Kidney (tissue), 14 donors: ENCODE results near the gene ADAM10. TPM values are rescaled to one million over a fixed set of nuclear protein-coding genes. Genes with fewer than 3 reads are reported as not detected.

Experiments used
- DNase-seq, 5 donors: peaks; one replicate each; pipeline ENCODE4 v3.0.0-alpha.2; 2013 to 2020
- FAIRE-seq: peaks from 2 replicates; lab custom pipeline; 2012; peaks lifted over from hg19 to GRCh38; lab: Jason Lieb, UNC
- H3K27ac ChIP-seq, 2 donors: one replicate each; pipeline ENCODE4 v1.7.0; 2013; ENCODE audit warnings: low read depth in 2 of 2, low read length in 2 of 2, inconsistent platforms in 1 of 2
- H3K27me3 ChIP-seq: one replicate; pipeline ENCODE4 v1.7.1; 2013; ENCODE audit warnings: low read length, inconsistent platforms; ENCODE audit not compliant: control insufficient read depth, insufficient read depth
- H3K36me3 ChIP-seq, 3 donors: one replicate each; pipeline versions ENCODE4 v1.7.0 to v1.7.1; 2013; ENCODE audit warnings: low read length in 3 of 3, control low read depth in 1 of 3, inconsistent platforms in 1 of 3; ENCODE audit not compliant: insufficient read depth in 3 of 3, control insufficient read depth in 2 of 3
- H3K4me1 ChIP-seq, 3 donors: one replicate each; pipeline versions ENCODE4 v1.7.0 to v1.7.1; 2013; ENCODE audit warnings: low read length in 3 of 3, inconsistent platforms in 1 of 3, low read depth in 1 of 3; ENCODE audit not compliant: control insufficient read depth in 2 of 3, insufficient read depth in 2 of 3
- H3K4me3 ChIP-seq, 3 donors: one replicate each; pipeline versions ENCODE4 v1.7.0 to v1.8.1; 2013; ENCODE audit warnings: low read length in 3 of 3, control low read depth in 1 of 3, inconsistent platforms in 1 of 3
- H3K9ac ChIP-seq, 3 donors: one replicate each; pipeline versions ENCODE4 v1.7.0 to v1.7.1; 2013; ENCODE audit warnings: low read length in 3 of 3, control low read depth in 1 of 3, inconsistent platforms in 1 of 3
- H3K9me3 ChIP-seq, 3 donors: one replicate each; pipeline versions ENCODE4 v1.7.0 to v1.7.1; 2013; ENCODE audit warnings: low read length in 3 of 3, control low read depth in 1 of 3, inconsistent platforms in 1 of 3; ENCODE audit not compliant: control insufficient read depth in 2 of 3, insufficient read depth in 1 of 3
- CTCF ChIP-seq: IDR thresholded peaks from 3 replicates; pipeline ENCODE4 v1.5.1; 2012; ENCODE audit warnings: mild to moderate bottlenecking, moderate library complexity, borderline replicate concordance; ENCODE audit not compliant: insufficient read depth; ENCODE audit errors: extremely low read depth
- intact Hi-C: fragments of 100-400 bp; cut with DNase I; formaldehyde crosslinking; loops from one replicate; pipeline ENCODE4 v1.11.1; 2022
- polyA plus RNA-seq: library from polyadenylated mRNA; stranded (reverse); fragments of 350-450 nt; fragmentation: Illumina TruSeq; extraction: RNeasy Lipid Tissue Mini Kit (QIAGEN cat#74804); gene quantifications from one replicate; pipeline ENCODE4 v1.2.3, GENCODE V29; 2014; ENCODE audit warnings: low read depth, low replicate concordance; ENCODE audit not compliant: insufficient read depth
- total RNA-seq: library from RNA; stranded (reverse); fragmentation: NEBNext Ultra II Directional; extraction: Animal tissue kit (Norgen Biotek cat#: 25700); gene quantifications from one replicate; pipeline ENCODE4 v1.2.1, GENCODE V29; 2021
- donor health status: control.
- donor health status: control.
- donor health status: control.
- donor health status: control.
- donor health status: control.
- donor health status: DM: yes; HTN: yes; CAD: no.
- donor health status: Normal renal cell carcinoma (clear cell type).

Gene ADAM10
- total and polyA plus RNA-seq, 2 donors from 2014 or later: 19.5 to 235 TPM

DNA sequence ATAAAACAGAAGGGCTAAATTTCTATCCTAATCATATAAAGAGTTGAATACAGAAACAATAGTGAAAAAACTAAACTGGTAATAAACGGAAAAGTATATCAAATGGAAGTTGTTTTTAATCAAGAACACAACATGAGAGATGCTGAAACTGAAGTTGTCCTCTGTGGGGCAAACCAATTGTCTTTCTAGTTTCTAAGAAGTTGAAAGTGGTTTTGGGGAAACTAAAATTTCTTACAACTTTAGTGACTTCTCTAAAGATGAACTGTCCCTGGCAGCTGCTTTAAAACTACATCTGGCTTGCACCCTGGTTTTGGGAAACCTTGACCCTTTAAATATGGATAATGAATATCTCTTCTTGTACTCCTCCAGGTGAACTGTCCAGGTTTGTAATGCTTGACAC, 155.6 kb downstream of the ADAM10 start:
- FAIRE-seq: no peak
- intact Hi-C loops: no loop called here
- TF ChIP-seq CTCF: no peak
- Histone ChIP-seq H3K4me1 (peaks cover 0 to 4% (median 0%) of the 10 kb centered on the region in 3 donors), H3K27ac (no peak overlapping the region), H3K9ac (no peak overlapping the region), H3K36me3 (peaks cover 0 to 5% (median 0%) of the 10 kb centered on the region in 3 donors), H3K9me3 (no peaks in the 10 kb centered on the region), H3K4me3 (no peak overlapping the region), H3K27me3 (no peaks in the 10 kb centered on the region)
- DNase-seq: no peak

DNA sequence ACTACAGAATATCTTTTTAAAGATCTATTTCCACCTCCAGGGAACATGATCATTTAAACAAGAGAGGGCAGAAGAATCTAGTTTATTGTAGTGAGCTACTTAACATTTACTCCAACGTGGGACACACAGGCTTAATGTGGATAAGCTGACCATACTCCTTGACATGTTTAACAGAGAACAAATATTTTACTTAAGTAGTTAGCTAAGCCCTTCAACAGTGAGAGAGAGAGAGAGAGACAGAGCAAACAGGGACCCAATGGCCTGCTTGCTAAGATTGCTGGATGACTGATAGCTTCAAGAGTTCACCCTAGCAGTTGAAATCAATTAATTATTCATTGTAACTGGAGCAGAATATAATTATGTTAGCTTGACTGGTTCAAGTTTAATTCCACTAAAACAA, 158.6 kb downstream of the ADAM10 start:
- H3K27me3 ChIP-seq: no peaks in the 10 kb centered on the region
- TF ChIP-seq CTCF: no peak
- H3K9ac ChIP-seq: no peak overlapping the region
- DNase-seq (peak in 1 of 5 donors; percentile 19), FAIRE-seq (no peak)
- intact Hi-C loops: no loop called here
- no peak overlapping the region for H3K27ac ChIP-seq
- no peak overlapping the region for H3K4me3 ChIP-seq
- H3K9me3 ChIP-seq: no peaks in the 10 kb centered on the region
- H3K36me3 ChIP-seq: peaks cover 0 to 2% (median 0%) of the 10 kb centered on the region in 3 donors
- H3K4me1 ChIP-seq: peaks cover 0 to 4% (median 0%) of the 10 kb centered on the region in 3 donors

DNA sequence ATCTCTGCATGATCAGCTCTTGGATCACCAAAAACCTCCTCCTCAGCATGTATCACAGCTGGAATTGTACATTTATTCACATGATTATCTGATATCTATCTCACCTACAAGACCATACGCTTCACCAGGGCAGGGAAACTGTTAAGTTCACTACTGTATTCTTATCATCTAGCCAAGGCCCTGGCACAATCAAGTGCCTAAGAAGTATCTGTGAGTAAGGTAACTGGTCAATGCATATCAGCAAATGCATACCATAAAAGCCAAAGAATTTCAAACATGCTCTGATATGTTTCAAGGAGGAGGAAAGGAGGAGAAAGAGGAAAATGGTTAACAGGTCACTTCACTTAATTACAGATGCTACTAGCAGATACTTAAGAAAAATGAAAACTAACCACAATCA, 159.3 kb downstream of the ADAM10 start:
- no peak for TF ChIP-seq CTCF
- no peaks in the 10 kb centered on the region for H3K27me3 ChIP-seq
- no peak overlapping the region for H3K4me3 ChIP-seq
- peaks cover 0 to 4% (median 4%) of the 10 kb centered on the region in 3 donors for H3K4me1 ChIP-seq
- H3K36me3 ChIP-seq: peaks cover 0 to 2% (median 0%) of the 10 kb centered on the region in 3 donors
- intact Hi-C loops: no loop called here
- DNase-seq: no peak
- no peak overlapping the region for H3K27ac ChIP-seq
- H3K9me3 ChIP-seq: no peaks in the 10 kb centered on the region
- H3K9ac ChIP-seq: no peak overlapping the region
- FAIRE-seq: no peak

GRCh38 chr15:58589047-58589446, 160.5 kb downstream of the ADAM10 start:
- Histone ChIP-seq H3K27ac (no peak overlapping the region), H3K4me3 (no peak overlapping the region), H3K4me1 (peaks cover 0 to 4% (median 4%) of the 10 kb centered on the region in 3 donors), H3K36me3 (peaks cover 0 to under 1% (median 0%) of the 10 kb centered on the region in 3 donors), H3K27me3 (no peaks in the 10 kb centered on the region), H3K9me3 (no peaks in the 10 kb centered on the region), H3K9ac (no peak overlapping the region)
- TF ChIP-seq CTCF: no peak
- FAIRE-seq: no peak
- no peak for DNase-seq
- intact Hi-C loops: no loop called here
